NCI-H524 (cell line): ENCODE results near the gene LTBP4.
"Not testable (repeated sequence)": the region's sequence is repeated elsewhere in the genome, so short reads cannot be mapped to it uniquely, and the experiment has no call there.

Experiments
- DNase-seq, 2 experiments: peaks; one replicate each; lab custom pipeline; 2025; lab: John Stamatoyannopoulos, UW

LTBP4 gene

GRCh38 chr19:40630571-40631160 lies 29.5 kb downstream of the LTBP4 start:
- no peak for DNase-seq

GRCh38 chr19:40632311-40633036 lies 31.3 kb downstream of the LTBP4 start:
- DNase-seq = no peak

GRCh38 chr19:40633207-40633606 lies 32.0 kb downstream of the LTBP4 start:
- no peak for DNase-seq

- no peak for DNase-seq
Observed at GRCh38 chr19:40638327-40638726, 37.2 kb downstream of the LTBP4 start.

- no peak for DNase-seq
Observed at GRCh38 chr19:40639638-40639982, 38.4 kb downstream of the LTBP4 start.

- no peak for DNase-seq
Observed at GRCh38 chr19:40640744-40641143, 39.6 kb downstream of the LTBP4 start.

GRCh38 chr19:40641281-40641680 lies 40.1 kb downstream of the LTBP4 start:
- no peak for DNase-seq

GRCh38 chr19:40642051-40642706 lies 41.0 kb downstream of the LTBP4 start:
- DNase-seq = no peak

GRCh38 chr19:40642757-40643305 lies 41.7 kb downstream of the LTBP4 start:
- DNase-seq = no peak

- no peak for DNase-seq
Observed at GRCh38 chr19:40646743-40647254, 45.6 kb downstream of the LTBP4 start.

GRCh38 chr19:40649903-40650675 lies 48.9 kb downstream of the LTBP4 start:
- peak; percentile 12 to 26 for DNase-seq

- no peak for DNase-seq
Observed at GRCh38 chr19:40650749-40651305, 49.7 kb downstream of the LTBP4 start.

- DNase-seq = not testable (repeated sequence)
Observed at GRCh38 chr19:40652303-40652702, 51.1 kb downstream of the LTBP4 start.

GRCh38 chr19:40655684-40656083 lies 54.5 kb downstream of the LTBP4 start:
- not testable (repeated sequence) for DNase-seq

- no peak for DNase-seq
Observed at GRCh38 chr19:40658031-40658430, 56.9 kb downstream of the LTBP4 start.

GRCh38 chr19:40659116-40659515 lies 57.9 kb downstream of the LTBP4 start:
- no peak for DNase-seq

GRCh38 chr19:40659566-40659965 lies 58.4 kb downstream of the LTBP4 start:
- no peak for DNase-seq

- DNase-seq = no peak
Observed at GRCh38 chr19:40661616-40662015, 60.4 kb downstream of the LTBP4 start.

- DNase-seq = peak; percentile 70 to 89
Observed at GRCh38 chr19:40662925-40663694, 61.9 kb downstream of the LTBP4 start.

- no peak for DNase-seq
Observed at GRCh38 chr19:40663695-40664692, 62.8 kb downstream of the LTBP4 start.
